Activated T-helper 1 cell treated with Interleukin-2 at 50 U/mL for 16 hours (primary cell): Measurements from ENCODE around the gene RAB7B.
"Not testable (repeated sequence)": the region's sequence is repeated elsewhere in the genome, so short reads cannot be mapped to it uniquely, and the experiment has no call there.

Experiments
- DNase-seq: peaks from one replicate; pipeline ENCODE4 v3.0.0-alpha.2; 2020; ENCODE audit warnings: low read depth

RAB7B gene

DNA sequence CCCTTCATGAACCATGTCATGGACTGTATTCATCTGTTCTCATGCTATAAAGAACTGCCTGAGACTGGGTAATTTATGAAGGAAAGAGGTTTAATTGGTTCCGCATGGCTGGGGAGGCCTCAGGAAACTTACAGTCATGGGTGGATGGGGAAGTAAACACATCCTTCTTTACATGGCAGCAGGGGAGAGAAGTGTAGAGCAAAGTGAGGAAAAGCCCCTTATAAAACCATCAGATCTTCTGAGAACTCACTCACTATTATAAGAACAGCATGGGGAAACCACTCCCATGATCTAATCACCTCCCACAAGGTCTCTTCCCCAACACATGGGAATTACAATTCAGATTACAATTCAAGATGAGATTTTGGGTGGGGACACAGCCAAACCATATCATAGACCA, 6.6 kb downstream of the RAB7B start:
- not testable (repeated sequence) for DNase-seq

DNA sequence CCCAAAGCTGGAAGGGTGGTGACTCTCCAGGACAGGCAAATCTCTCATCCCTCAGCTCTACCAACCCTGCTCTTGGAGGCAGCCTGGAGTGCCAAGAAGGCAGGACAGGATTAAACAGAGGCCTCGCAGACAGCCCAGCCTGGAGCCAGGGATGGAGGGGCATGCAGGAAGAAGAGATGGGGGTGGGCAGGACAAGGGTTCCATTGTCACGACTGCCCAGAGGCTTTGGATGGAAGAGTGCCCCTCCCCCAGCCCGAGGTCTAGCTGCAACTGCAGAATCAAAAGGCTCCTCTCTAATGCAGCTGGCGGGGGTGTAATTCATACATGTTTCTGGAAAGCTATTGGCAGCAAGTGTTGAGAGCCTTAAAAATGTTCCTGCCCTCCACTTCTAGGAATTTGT, 8.8 kb downstream of the RAB7B start:
- no peak for DNase-seq

DNA sequence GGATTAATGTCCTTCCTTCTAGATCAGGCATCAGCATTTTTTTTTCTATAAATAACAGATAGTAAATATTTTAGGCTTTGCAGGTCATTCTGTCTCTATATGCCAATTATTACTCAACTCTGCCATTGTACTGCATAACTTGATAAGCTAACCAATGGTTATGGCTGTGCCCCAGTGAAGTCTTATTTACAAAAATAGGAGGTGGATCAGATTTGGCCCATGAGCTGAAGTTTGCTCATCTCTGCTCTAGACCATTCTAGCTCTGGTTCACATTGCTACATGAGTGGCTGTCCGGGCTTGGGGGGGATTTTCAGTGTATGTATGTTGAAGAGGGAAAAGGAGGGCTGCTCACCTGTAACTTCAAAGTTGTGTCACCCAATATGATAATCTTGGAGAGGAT, 10.1 kb downstream of the RAB7B start:
- DNase-seq: no peak

DNA sequence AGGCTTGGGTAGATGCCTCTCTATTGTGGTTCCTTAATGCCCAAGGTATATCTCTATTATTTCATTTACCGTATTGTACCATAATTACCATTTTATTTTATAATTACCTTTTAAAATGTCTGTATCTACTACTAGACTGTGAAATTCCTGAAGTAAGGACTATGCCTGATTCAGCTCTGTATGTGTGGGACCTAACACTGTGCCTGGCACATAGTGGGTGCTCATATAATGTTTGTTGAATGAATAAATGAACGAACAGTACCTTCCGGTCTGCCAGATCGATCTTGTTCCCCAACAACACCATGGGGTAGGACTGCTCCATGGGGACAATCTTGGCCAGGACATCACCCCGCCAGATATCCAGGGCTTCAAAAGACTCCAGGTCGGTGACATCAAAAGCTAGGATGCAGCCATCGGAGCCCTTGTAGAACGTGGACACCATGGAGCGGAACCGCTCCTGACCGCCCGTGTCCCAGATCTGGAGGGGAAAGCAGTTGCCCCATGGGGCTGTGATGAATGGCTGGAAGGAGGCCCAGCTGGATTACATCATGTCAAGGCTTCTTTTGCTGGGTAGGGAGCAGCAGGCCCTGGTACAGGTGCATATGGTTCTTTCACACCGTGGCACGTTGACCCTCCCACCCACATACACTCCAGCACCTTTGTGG, 10.8 kb downstream of the RAB7B start:
- no peak for DNase-seq

DNA sequence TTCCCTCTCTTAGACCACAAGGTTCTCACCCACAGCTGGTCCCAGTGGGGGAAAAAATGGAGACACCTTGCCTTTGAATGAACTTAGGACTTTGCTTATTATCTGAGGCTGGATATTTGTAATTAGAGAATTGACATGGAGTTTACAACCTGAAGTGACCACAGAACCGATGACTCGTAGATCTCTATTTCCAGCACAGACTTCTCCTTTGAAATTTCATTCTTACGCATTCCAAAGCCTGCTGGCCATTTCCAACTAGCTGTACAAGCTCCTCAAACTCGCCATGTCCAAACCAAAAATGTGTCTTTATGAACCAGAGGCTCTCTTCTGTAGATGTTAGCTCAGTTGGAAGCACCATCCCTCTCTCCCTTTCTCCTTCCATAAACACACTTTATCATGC, 12.0 kb downstream of the RAB7B start:
- no peak for DNase-seq

DNA sequence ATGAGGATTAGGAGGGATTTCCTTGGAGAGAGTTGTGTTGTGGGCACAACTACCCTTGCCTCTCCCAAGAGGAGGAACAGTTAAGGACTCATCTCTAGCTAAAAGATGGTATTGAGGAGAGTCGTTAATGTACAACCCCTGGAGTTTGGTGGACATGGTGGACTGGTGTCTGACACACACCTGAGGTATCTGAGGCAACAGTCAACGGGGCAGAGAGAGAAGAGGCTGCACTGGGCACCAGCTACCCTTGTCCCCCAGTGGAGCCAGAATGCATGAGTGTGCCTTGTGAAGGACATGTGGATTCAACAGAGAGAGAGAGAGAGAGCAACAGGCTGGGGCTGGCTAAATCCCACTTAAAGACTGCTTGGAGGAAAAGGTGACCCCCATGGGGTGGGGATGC, 13.0 kb downstream of the RAB7B start:
- DNase-seq: no peak

DNA sequence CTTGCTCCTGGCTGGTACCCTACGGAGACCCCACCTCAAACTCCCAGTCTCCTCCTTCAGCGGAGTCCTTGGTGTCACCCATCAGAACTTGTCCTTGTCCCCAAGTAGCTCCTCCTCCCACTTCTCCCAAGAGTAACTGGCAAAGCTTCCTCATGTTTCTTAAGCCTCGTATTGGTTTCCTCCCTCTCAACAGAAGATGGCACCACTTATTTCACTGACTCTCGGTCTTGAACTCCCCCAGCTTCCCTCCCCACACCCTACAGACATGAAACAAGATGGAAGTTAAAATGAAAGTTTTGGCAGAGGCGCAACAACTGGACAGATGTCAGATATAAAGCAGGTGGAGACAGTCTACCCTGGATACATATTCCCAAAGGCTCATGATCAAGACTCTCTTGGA, 13.4 kb downstream of the RAB7B start:
- no peak for DNase-seq

DNA sequence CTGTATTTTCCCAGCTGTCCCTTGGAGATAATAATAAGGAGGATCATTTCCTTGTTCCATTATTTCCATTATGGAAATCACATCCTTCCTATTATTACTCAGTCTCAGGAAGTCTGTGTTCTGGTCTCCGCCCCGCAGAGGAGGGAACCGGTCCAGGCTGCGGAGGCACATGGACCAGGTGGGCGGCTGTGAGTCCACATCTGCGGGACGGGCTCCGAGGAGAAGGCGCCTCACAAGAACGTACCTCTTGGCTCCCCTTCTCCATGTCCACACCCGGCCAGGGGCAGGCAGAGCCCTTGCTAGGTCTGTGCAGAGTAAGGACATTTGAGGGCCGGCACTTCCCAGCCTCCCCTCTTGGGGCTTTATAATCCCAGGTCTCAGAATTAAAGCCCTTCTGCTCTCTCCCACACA, 14.6 kb downstream of the RAB7B start:
- DNase-seq: no peak

DNA sequence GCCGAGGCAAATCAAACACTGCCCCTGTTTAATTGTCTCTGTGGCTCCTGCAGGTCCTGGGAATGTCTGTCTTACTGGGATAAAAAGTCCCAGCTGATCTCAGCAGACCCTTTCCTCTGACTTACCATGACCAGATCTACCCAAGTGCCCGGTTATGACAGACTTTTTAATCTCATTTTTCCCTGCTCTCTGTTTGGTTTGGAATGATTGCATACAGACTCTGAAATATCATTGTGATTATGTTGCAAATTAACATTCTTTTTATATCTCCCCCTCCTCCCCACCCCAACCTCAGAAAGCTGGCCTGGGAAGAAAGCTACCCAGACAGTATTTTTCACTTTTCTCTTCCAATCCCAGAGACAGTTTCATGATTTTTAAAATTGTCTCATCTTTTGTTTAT, 16.3 kb downstream of the RAB7B start:
- DNase-seq: no peak

DNA sequence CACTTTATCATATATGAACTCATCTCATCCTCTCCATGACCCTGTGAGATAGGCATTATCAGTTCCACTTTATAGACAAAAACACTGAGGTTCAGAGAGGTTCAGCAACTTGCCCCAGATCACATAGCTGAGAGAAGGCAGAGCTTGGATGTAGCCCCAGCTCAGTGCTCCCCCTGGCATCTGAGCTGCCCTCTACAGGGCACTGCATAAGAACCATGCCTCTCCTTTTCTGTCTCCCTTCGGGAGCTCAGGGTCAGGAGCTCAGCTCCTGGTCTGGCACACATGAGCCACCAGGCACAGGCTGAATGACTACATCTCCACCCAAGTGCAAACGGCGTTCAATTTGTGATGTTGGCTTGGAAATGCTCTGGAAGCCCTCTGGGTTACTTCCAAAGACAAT, 16.9 kb downstream of the RAB7B start:
- no peak for DNase-seq

DNA sequence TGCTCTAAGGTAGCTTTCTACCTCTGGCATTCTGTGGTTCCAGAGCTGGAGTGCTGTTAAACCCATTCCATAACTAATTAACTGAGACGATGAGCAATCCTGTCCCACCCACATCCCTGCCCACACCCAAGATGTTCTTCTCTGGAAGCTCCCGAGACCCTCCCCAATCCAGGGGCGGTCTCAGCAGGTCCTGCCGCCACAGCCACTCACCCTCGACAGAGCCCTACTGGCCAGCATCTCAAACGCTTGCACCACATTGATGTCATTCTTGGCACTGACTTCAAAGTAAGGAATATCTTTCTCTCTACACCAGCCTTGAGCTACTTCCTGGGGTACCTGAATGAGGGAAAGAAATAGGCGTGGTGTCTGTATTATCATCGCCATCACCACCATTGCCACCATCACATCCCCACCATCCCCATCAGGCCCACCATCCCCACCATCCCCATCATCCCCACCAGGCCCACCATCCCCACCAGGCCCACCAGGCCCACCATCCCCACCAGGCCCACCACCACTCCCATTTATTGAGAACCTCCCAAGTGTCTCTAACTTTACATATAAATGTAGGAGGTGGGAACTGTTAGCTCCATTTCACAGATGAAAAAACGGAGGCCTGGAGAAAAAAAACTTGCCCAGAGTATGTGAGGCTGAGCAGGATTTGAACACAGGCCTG, 17.7 kb downstream of the RAB7B start:
- DNase-seq: no peak

DNA sequence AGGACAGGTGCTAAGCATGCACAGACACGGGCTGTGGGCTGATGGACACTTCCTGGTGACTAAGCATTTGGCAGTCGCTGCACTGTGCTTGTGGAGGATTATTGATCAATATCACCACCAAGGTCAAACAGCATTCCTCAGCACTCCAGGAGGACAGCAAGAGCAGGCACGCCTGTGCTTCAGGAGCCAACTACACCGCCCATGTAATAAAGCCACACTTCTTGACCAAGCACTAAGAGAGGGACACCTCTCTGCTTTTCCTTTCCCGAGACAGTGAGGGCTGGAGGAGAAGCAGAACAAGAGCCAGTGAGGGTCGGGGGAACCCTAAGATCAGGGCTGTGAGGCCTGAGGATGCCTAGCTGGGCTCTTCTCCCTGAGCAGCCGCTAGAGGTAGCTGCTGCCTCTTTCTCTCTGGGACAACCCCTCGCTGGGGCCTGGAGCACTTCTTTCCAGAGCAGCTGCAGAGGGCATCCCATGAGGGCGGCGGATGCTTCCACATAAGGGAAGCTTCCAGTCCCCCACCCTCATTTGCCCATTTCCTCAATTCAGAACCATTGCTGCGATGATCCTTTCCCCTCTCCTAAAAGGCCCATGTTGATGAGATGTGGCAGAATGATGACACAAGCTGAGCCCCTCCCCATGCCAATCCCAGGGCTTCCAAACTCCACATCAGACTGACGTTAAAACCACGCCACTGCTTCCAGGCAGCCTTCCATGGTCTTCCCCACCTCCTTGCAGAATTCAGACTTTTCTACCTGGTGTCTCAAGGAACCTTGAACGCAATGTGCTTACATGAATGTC, 19.1 kb downstream of the RAB7B start:
- DNase-seq: no peak

DNA sequence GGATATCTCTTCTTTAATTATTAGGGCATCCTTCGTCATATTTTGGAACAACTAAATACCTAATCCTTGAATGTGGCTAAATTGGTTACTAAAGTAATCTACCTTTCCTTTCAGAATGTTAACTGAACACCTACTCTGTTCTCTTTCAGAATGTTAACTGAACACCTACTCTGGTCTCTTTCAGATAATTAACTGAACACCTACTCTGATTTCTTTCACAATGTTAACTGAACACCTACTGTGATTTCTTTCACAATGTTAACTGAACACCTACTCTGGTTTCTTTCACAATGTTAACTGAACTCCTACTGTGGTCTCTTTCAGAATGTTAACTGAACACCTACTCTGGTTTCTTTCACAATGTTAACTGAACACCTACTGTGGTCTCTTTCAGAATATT, 21.9 kb downstream of the RAB7B start:
- DNase-seq: no peak

DNA sequence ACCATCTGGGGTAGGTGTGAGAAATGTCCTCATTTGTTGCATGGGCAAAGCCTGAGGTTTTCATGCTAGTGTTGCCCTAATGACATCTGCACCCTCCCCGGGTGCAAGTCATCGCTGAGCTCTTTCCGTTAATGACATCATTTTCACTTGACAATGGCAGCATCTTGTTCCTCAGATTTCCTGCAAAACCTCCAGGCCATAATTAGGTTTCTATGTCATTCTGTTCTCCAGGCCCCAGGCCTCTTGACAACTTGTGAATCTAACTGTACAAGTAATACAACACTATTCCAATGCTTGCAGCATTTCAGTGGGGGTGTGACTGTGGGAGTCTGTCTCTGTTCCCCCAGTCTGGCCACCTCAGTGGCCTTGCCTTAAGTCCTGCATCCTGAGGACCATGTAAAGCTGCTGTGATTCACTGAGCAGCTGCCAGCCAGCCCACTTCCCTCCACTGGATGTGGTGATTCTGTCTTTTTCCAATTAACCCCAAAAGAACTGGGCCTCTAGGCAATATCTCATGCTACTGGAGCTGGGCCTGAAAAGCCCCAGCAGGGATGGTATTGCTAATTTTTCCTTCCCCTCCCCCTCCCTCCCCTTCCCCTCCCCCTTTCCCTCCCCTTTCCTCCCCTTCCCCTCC, 22.8 kb downstream of the RAB7B start:
- no peak for DNase-seq

DNA sequence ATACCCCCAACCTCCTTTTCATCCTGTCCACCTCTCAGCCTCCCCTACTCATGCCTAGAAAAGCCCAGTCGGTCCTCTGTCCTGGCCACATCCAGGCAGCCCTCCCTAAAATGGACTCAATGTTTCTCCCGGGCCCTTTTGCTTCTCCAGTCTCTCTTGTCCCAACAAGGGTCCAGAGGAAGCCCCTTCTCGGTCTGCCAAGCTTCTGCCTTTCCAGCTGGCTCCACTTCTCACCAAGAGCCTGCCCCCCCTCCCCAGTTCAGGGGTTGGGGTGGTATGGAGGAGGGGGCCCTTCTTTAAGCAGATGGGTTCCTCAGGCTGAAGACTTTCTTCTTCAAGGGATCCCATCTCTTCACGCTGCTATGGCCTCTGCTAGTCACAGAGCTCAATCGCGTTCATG, 23.9 kb downstream of the RAB7B start:
- DNase-seq: no peak

DNA sequence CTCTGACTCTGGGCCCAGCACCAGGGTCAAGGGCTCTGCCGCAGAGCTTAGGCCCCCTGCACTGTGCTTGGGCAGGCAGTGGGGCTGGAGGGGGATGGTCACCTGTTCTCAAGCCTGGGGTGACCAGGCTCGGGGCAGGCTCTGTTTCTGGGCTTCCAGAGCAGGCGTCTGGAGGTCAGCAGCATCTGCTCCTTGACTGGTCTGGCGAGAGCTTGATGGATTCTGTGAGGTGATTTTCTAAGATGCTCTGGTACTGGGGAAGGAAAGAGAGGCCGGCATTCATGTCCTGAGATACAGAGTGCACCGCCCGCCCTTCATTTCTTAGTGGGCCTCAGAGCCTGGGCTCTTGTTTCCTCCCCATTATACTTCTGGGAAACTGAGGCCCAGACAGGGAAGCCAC, 24.5 kb downstream of the RAB7B start:
- DNase-seq: no peak

DNA sequence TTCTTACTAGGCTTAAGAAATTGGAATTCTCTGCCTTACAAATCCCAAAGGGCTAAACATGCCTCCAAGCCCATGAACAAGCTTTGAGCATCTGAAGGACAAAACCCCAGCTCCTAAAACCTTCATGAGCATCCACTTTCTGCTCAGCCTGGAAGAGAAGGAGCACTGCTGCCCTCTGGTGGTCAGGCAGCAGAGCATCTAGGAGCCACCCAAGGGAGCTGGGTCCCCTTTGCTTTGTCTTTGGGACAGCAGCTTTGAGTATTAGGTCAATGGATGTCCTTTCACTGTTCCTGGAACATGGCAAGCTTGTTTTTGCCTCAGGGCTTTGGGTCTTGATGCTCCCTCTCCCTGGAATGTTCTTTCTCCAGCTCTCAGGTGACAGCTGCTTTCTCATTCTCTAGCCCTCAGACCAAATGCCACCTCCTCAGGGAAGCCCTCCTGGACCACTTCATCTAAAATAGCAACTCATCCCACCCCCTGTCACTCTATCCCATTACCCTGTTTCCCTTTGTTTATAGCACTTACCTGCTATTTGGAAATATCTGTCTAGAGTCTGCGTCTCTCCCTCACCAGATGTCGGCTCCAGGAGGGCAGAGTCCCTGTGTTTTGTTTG, 25.7 kb downstream of the RAB7B start:
- peak; percentile 52 for DNase-seq

DNA sequence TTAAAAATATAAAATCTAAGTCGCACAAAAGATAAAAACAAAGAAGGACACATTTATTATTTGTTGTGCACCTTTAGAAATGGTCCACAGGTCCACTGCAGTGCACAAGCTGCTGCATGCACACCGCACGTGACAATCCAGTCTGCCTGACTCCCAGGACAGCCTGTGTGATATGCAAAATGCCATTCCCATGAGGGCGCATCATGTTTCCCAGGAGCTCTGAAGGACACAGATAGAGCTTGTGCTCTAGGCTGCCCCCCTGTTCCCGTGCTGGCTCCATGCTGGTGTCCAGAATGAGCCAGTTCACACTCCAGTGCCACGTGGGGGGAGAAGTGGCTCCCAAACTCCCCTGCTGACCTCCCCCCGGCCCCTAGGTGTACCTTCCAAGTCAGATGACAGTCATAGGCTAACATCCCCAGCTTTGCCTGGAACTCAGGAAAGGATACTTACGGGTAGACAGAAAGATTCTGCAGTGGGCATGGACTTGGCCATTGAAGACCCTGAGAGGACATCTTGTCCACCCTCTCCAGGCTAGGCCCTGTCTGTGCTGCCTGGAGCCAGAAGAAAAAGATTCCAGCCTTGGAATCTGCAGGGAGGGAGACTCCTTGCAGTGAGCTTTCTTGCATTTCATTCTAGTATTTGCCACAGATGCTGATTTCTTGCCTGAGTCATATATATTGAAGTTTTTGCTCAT, 26.3 kb downstream of the RAB7B start:
- DNase-seq: no peak

DNA sequence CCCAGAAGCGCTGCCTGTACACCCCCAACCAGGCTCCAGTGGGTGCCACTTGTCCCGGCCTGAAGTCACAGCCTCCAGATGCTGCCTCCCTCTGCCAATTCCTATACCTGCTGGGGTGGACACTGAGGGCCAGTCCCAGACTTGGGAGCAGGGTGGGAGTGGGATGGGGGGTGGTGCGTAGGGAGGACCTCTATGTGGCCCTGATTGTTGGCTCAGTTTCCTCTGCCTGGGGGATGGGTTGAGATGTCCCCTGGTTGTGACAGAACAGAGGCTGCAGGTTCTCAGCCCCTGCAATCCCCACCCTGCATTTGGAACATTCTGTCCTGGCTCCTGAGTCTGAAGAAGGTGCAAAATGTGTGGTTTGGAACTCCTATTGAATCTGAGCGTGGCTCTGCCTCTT, 27.2 kb downstream of the RAB7B start:
- DNase-seq: no peak

DNA sequence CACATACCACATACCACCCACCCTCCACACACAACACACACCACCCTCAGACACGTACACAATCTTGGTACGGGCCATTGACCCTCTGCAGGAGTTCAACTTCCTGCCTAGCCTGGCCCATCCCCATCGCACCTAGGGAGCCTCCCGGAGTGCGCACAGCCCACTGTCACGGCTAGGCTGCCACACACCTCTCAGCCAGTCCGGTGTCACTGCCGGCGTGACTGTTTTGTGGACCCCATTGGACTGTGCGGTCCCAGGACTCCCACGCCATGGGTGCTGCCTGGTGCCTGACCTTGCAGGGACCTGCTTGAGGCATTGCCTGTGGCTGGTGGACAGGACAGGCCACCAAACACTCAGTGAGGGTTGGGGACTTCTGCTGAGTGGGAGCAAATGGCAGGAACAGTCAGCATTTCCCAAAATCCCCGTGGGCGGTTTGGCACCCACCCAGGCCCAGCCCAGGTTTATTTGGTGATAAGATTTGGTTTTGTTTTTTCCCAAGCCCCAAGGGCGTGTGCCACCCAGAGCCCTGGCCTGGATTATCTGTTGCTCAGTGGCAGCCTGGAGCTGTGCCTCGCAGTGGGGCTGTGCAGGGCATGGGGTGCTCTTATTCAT, 27.7 kb downstream of the RAB7B start:
- DNase-seq: no peak

DNA sequence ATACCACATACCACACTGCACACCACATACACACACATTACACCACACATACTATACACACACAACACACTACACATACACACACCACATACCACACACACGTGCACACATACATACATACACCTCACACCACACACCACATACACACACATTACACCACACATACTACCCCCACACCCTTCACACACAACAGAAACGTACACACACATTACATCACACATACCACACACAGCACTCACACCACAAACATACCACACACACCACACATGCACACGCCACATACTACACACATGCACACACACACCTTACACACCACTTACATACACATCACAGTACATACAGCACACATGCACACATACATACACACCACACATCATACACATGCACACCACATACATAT, 28.5 kb downstream of the RAB7B start:
- DNase-seq: no peak
